Astrocyte (in vitro differentiated cells and primary cell): ENCODE data around the gene SIGLEC9. TPM values are rescaled to one million over a fixed set of nuclear protein-coding genes. Genes with fewer than 3 reads are reported as not detected.

Experiments used
- DNase-seq: peaks from one replicate; pipeline ENCODE4 v3.0.0-alpha.2; 2010; ENCODE audit warnings: low read depth
- FAIRE-seq: peaks from 2 replicates; lab custom pipeline; 2011; peaks lifted over from hg19 to GRCh38; lab: Jason Lieb, UNC
- H2AFZ ChIP-seq: 2 replicates; pipeline ENCODE4 v1.6.0; 2012; ENCODE audit warnings: low read depth, low read length, inconsistent platforms
- H3K27ac ChIP-seq: 2 replicates; pipeline ENCODE4 v1.5.1; 2011; ENCODE audit warnings: low read depth, low read length, inconsistent platforms
- H3K27me3 ChIP-seq: 2 replicates; pipeline ENCODE4 v1.6.0; 2011; ENCODE audit warnings: low read length, inconsistent platforms; ENCODE audit not compliant: insufficient read depth
- H3K36me3 ChIP-seq: 2 replicates; pipeline ENCODE4 v1.5.1; 2011; ENCODE audit warnings: low read length, inconsistent platforms; ENCODE audit not compliant: insufficient read depth
- H3K4me1 ChIP-seq: 2 replicates; pipeline ENCODE4 v1.5.1; 2011; ENCODE audit warnings: low read length, inconsistent platforms; ENCODE audit not compliant: insufficient read depth
- H3K4me2 ChIP-seq: 2 replicates; pipeline ENCODE4 v1.6.0; 2012; ENCODE audit warnings: low read length, inconsistent platforms
- H3K4me3 ChIP-seq: 2 replicates; pipeline ENCODE4 v1.5.1; 2011; ENCODE audit warnings: low read depth, mild to moderate bottlenecking, low read length, inconsistent platforms; ENCODE audit not compliant: insufficient read depth
- H3K79me2 ChIP-seq: 2 replicates; pipeline ENCODE4 v1.6.0; 2012; ENCODE audit warnings: mild to moderate bottlenecking, low read length, inconsistent platforms; ENCODE audit not compliant: insufficient read depth
- H3K9ac ChIP-seq: 2 replicates; pipeline ENCODE4 v1.6.0; 2012; ENCODE audit warnings: mild to moderate bottlenecking, low read length, inconsistent platforms
- H3K9me3 ChIP-seq: 2 replicates; pipeline ENCODE4 v1.5.1; 2012; ENCODE audit warnings: low read depth, mild to moderate bottlenecking, low read length, inconsistent platforms; ENCODE audit not compliant: insufficient read depth
- H4K20me1 ChIP-seq: 2 replicates; pipeline ENCODE4 v1.6.0; 2012; ENCODE audit warnings: low read length, inconsistent platforms; ENCODE audit not compliant: insufficient read depth
- H3K27ac Mint-ChIP-seq: one replicate; pipeline ENCODE4 v1.8.0; 2021; ENCODE audit warnings: mild to moderate bottlenecking, mixed read lengths; ENCODE audit not compliant: unreplicated experiment
- H3K27me3 Mint-ChIP-seq: one replicate; pipeline ENCODE4 v1.8.0; 2021; ENCODE audit warnings: low read depth, mixed read lengths; ENCODE audit not compliant: unreplicated experiment
- H3K36me3 Mint-ChIP-seq: one replicate; pipeline ENCODE4 v1.8.0; 2021; ENCODE audit warnings: low read depth, mixed read lengths; ENCODE audit not compliant: unreplicated experiment
- H3K4me1 Mint-ChIP-seq: one replicate; pipeline ENCODE4 v1.8.0; 2021; ENCODE audit warnings: low read depth, mixed read lengths; ENCODE audit not compliant: unreplicated experiment
- H3K4me3 Mint-ChIP-seq: one replicate; pipeline ENCODE4 v1.8.0; 2021; ENCODE audit warnings: mild to moderate bottlenecking, moderate library complexity, mixed read lengths; ENCODE audit not compliant: unreplicated experiment
- H3K9me3 Mint-ChIP-seq: one replicate; pipeline ENCODE4 v1.8.0; 2021; ENCODE audit warnings: mild to moderate bottlenecking, mixed read lengths; ENCODE audit not compliant: unreplicated experiment
- CTCF ChIP-seq: IDR thresholded peaks from 2 replicates; pipeline ENCODE4 v1.5.1; 2011; ENCODE audit warnings: low read depth, mild to moderate bottlenecking, inconsistent platforms, low read length, moderate library complexity; ENCODE audit not compliant: insufficient read depth
- EZH2 ChIP-seq: IDR thresholded peaks from 2 replicates; pipeline ENCODE4 v1.6.1; 2012; ENCODE audit warnings: mild to moderate bottlenecking, low read length, inconsistent platforms; ENCODE audit not compliant: insufficient read depth
- total RNA-seq: library from RNA; stranded (reverse); gene quantifications from 2 replicates; pipeline ENCODE4 v1.2.1, GENCODE V29; 2021

Gene SIGLEC9
- total RNA-seq, 1 donor from 2014 or later: not detected

- Histone ChIP-seq H3K4me3 (no peak overlapping the region), H3K4me2 (no peak overlapping the region), H3K36me3 (no peaks in the 10 kb centered on the region), H3K4me1 (no peaks in the 10 kb centered on the region), H3K27me3 (no peaks in the 10 kb centered on the region), H3K9ac (no peak overlapping the region), H3K9me3 (no peaks in the 10 kb centered on the region), H3K79me2 (no peaks in the 10 kb centered on the region), H3K27ac (no peak overlapping the region), H2AFZ (no peak overlapping the region), H4K20me1 (no peaks in the 10 kb centered on the region)
- no peaks in the 10 kb centered on the region for H3K4me1 Mint-ChIP-seq
- no peaks in the 10 kb centered on the region for H3K36me3 Mint-ChIP-seq
- TF ChIP-seq EZH2: no peak
- no peak for TF ChIP-seq CTCF
- H3K4me3 Mint-ChIP-seq: no peak overlapping the region
- DNase-seq (no peak), FAIRE-seq (no peak)
- H3K27ac Mint-ChIP-seq: no peak overlapping the region
- peaks cover 24% of the 10 kb centered on the region for H3K27me3 Mint-ChIP-seq
- peaks cover 1% of the 10 kb centered on the region for H3K9me3 Mint-ChIP-seq
Observed at GRCh38 chr19:51128227-51128626, 3.5 kb downstream of the SIGLEC9 start.

- no peak overlapping the region for H3K4me2 ChIP-seq
- peaks cover 21% of the 10 kb centered on the region for H3K27me3 Mint-ChIP-seq
- DNase-seq (no peak), FAIRE-seq (no peak)
- H3K36me3 Mint-ChIP-seq: no peaks in the 10 kb centered on the region
- no peak for TF ChIP-seq EZH2
- no peak for TF ChIP-seq CTCF
- H3K4me1 ChIP-seq: no peaks in the 10 kb centered on the region
- H4K20me1 ChIP-seq: no peaks in the 10 kb centered on the region
- no peaks in the 10 kb centered on the region for H3K9me3 ChIP-seq
- H3K79me2 ChIP-seq: no peaks in the 10 kb centered on the region
- H3K27ac Mint-ChIP-seq: no peak overlapping the region
- no peak overlapping the region for H3K4me3 Mint-ChIP-seq
- H3K4me3 ChIP-seq: no peak overlapping the region
- H3K9ac ChIP-seq: no peak overlapping the region
- H3K36me3 ChIP-seq: no peaks in the 10 kb centered on the region
- H3K4me1 Mint-ChIP-seq: no peaks in the 10 kb centered on the region
- peaks cover 1% of the 10 kb centered on the region for H3K9me3 Mint-ChIP-seq
- H3K27me3 ChIP-seq: no peaks in the 10 kb centered on the region
- no peak overlapping the region for H3K27ac ChIP-seq
- H2AFZ ChIP-seq: no peak overlapping the region
Observed at GRCh38 chr19:51129716-51130115, 5.0 kb downstream of the SIGLEC9 start.

- no peak for FAIRE-seq
- H3K4me1 Mint-ChIP-seq: no peaks in the 10 kb centered on the region
- no peaks in the 10 kb centered on the region for H3K27me3 ChIP-seq
- H4K20me1 ChIP-seq: no peaks in the 10 kb centered on the region
- no peak overlapping the region for H3K4me2 ChIP-seq
- H3K9ac ChIP-seq: no peak overlapping the region
- H3K27ac ChIP-seq: no peak overlapping the region
- H3K9me3 Mint-ChIP-seq: peaks cover 4% of the 10 kb centered on the region
- no peaks in the 10 kb centered on the region for H3K9me3 ChIP-seq
- no peak overlapping the region for H3K4me3 Mint-ChIP-seq
- no peaks in the 10 kb centered on the region for H3K4me1 ChIP-seq
- H2AFZ ChIP-seq: no peak overlapping the region
- H3K27ac Mint-ChIP-seq: no peak overlapping the region
- H3K36me3 Mint-ChIP-seq: no peaks in the 10 kb centered on the region
- no peak overlapping the region for H3K4me3 ChIP-seq
- DNase-seq: no peak
- peaks cover 14% of the 10 kb centered on the region for H3K27me3 Mint-ChIP-seq
- no peak for TF ChIP-seq EZH2
- TF ChIP-seq CTCF: no peak
- no peaks in the 10 kb centered on the region for H3K36me3 ChIP-seq
- no peaks in the 10 kb centered on the region for H3K79me2 ChIP-seq
Observed at GRCh38 chr19:51131780-51132680, 7.3 kb downstream of the SIGLEC9 start.
